ENCODE measurements around the gene FASTKD3.

DNA sequence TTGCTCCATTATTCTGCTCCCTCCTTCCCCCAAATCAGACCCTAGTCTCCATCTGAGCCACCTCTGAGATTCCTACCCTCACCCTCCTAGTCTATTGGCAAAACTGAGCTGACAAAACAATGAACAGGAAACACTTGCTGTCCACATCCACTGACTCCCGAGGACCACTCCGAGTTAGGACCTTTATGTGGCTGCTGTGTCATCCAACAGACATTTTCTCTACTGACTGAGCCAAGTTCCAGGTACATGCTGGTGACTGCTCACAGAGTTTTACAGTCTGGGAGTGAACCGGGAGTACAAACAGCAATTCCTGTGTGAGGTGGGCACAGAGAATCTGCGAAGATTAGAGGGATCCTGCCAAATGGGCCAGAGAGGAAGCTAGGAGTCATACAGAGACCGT is 57.1 kb downstream of the FASTKD3 start:
- TF ChIP-seq CTCF (IDR thresholded peaks at IDR 0.05 in 2 of 3, conservative IDR thresholded peaks at IDR 0.05 in 1 of 3; ENCODE audit: borderline replicate concordance in 1 of 3, insufficient read depth in 1 of 3, low read depth in 2 of 3, low read length in 2 of 3) (no peak), REST (IDR thresholded peaks at IDR 0.05; ENCODE audit: low read depth) (no peak), TCF7L2 (IDR thresholded peaks at IDR 0.05; ENCODE audit: borderline replicate concordance, extremely low read depth, insufficient read depth, insufficient read length) (no peak), CEBPB (IDR thresholded peaks at IDR 0.05; ENCODE audit: low read depth) (no peak), RAD21 (IDR thresholded peaks at IDR 0.05; ENCODE audit: low read depth) (no peak), EZH2phosphoT487 (IDR thresholded peaks at IDR 0.05; ENCODE audit: borderline replicate concordance) (no peak), CBX3 (IDR thresholded peaks at IDR 0.05; ENCODE audit: low read depth) (no peak), EZH2 (IDR thresholded peaks at IDR 0.05) (no peak), ATF3 (IDR thresholded peaks at IDR 0.05) (no peak), ELF1 (IDR thresholded peaks at IDR 0.05; ENCODE audit: borderline replicate concordance, low read depth) (no peak), YY1 (IDR thresholded peaks at IDR 0.05; ENCODE audit: extremely low read depth, insufficient replicate concordance, low read depth, low read length) (no peak), POLR2A (IDR thresholded peaks at IDR 0.05; ENCODE audit: borderline replicate concordance, extremely low read depth, insufficient read depth, insufficient read length) (no peak), ZBTB33 (IDR thresholded peaks at IDR 0.05; ENCODE audit: extremely low read depth, insufficient replicate concordance, low read length) (no peak)
- TF ChIP-seq, protein P1, sequence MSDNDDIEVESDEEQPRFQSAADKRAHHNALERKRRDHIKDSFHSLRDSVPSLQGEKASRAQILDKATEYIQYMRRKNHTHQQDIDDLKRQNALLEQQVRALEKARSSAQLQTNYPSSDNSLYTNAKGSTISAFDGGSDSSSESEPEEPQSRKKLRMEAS (IDR thresholded peaks at IDR 0.05), result no peak
